ENCODE results near the gene CDHR3. TPM values are rescaled to one million over a fixed set of nuclear protein-coding genes. Genes with fewer than 3 reads are reported as not detected.

CDHR3 gene
- total and polyA plus RNA-seq, 10 of the 15 experiments (the other 5 are each of a cell fraction or from before 2014, with no cell fraction given), result 0.06 to 0.11 TPM; not detected in 8

DNA sequence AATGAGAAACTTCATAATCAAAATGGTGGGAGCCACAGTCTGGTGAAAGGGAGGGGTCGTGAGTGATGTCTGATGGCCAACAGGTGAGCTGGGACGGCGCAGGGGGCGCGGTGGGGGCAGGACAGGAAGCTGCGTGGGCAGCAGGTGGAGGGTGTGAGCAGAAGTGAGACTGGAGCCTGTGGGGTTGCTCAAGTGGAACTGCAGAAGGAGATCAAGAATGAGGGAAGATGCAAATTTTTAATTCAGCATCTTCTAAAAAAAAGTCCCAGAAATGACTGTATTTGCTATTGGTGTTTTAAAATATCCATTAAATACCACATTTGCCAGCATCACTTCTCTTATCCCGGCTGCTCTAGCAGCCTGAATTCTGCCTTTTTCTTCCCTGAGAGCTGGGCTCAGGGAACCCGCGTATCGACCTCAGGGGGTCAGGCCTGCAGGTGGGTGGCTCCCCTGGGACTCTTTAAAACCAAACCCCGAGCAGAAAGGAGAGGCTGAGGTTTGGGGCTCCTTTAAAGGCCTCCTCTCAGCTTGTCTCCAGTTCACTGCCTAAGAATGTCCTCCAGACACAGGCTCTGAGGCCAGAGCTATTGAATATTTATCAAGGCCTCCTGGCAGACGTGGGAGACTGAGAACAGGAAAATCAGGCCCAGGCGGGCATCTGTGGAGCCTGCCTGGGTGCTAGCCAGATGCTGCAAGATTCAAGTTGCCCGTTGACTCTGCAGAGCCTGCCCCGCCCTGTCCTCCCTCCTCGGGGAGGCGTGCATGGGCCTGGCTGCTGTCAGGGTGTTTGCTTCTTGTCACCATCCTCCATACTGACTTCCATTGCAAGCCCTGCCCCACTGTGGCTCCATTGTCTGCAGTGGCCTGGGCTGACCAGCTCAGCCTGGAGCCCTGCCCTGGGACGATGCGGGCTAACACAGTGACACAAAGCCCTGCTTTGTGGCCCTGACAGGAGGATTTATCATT lies 95.2 kb downstream of the CDHR3 start (continued):
- TF ChIP-seq BCL3 (IDR thresholded peaks at IDR 0.05; ENCODE audit: borderline replicate concordance, insufficient read depth, low read depth, low read length, poor library complexity, severe bottlenecking), result peak; percentile 58
- TF ChIP-seq ATF2 (IDR thresholded peaks at IDR 0.05; ENCODE audit: low read length), result peak; percentile 74
- TF ChIP-seq, protein P1, sequence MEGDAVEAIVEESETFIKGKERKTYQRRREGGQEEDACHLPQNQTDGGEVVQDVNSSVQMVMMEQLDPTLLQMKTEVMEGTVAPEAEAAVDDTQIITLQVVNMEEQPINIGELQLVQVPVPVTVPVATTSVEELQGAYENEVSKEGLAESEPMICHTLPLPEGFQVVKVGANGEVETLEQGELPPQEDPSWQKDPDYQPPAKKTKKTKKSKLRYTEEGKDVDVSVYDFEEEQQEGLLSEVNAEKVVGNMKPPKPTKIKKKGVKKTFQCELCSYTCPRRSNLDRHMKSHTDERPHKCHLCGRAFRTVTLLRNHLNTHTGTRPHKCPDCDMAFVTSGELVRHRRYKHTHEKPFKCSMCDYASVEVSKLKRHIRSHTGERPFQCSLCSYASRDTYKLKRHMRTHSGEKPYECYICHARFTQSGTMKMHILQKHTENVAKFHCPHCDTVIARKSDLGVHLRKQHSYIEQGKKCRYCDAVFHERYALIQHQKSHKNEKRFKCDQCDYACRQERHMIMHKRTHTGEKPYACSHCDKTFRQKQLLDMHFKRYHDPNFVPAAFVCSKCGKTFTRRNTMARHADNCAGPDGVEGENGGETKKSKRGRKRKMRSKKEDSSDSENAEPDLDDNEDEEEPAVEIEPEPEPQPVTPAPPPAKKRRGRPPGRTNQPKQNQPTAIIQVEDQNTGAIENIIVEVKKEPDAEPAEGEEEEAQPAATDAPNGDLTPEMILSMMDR (IDR thresholded peaks at IDR 0.05 in 2 of 3, conservative IDR thresholded peaks at IDR 0.05 in 1 of 3; ENCODE audit: control insufficient read depth in 2 of 3, extremely low read depth in 1 of 3, insufficient read depth in 1 of 3, low read depth in 3 of 3, low read length in 3 of 3), result peak in 1 of 3 experiments; percentile 0; a peak in 1 of 6 replicates
- TF ChIP-seq MTA3 (IDR thresholded peaks at IDR 0.05; ENCODE audit: borderline replicate concordance, low read length), result no peak; the same call in 1 of the 2 replicates
- peak; percentile 90 for TF ChIP-seq DPF2 (IDR thresholded peaks at IDR 0.05)
- peak; percentile 63 for TF ChIP-seq ZNF384 (IDR thresholded peaks at IDR 0.05; ENCODE audit: borderline replicate concordance, low read depth, low read length)
- TF ChIP-seq RELA (IDR thresholded peaks at IDR 0.05; ENCODE audit: borderline replicate concordance, partially characterized antibody), result no peak
- peak; percentile 85 for TF ChIP-seq ZNF217 (IDR thresholded peaks at IDR 0.05)
- no peak for TF ChIP-seq NR2C2 (IDR thresholded peaks at IDR 0.05; ENCODE audit: borderline replicate concordance, control insufficient read depth, insufficient read length, low read depth)
- no peak for TF ChIP-seq ZNF207 (IDR thresholded peaks at IDR 0.05; ENCODE audit: borderline replicate concordance)
- no peak; the same call in 1 of the 2 replicates for TF ChIP-seq BACH1 (IDR thresholded peaks at IDR 0.05; ENCODE audit: borderline replicate concordance)
- TF ChIP-seq, protein P2, sequence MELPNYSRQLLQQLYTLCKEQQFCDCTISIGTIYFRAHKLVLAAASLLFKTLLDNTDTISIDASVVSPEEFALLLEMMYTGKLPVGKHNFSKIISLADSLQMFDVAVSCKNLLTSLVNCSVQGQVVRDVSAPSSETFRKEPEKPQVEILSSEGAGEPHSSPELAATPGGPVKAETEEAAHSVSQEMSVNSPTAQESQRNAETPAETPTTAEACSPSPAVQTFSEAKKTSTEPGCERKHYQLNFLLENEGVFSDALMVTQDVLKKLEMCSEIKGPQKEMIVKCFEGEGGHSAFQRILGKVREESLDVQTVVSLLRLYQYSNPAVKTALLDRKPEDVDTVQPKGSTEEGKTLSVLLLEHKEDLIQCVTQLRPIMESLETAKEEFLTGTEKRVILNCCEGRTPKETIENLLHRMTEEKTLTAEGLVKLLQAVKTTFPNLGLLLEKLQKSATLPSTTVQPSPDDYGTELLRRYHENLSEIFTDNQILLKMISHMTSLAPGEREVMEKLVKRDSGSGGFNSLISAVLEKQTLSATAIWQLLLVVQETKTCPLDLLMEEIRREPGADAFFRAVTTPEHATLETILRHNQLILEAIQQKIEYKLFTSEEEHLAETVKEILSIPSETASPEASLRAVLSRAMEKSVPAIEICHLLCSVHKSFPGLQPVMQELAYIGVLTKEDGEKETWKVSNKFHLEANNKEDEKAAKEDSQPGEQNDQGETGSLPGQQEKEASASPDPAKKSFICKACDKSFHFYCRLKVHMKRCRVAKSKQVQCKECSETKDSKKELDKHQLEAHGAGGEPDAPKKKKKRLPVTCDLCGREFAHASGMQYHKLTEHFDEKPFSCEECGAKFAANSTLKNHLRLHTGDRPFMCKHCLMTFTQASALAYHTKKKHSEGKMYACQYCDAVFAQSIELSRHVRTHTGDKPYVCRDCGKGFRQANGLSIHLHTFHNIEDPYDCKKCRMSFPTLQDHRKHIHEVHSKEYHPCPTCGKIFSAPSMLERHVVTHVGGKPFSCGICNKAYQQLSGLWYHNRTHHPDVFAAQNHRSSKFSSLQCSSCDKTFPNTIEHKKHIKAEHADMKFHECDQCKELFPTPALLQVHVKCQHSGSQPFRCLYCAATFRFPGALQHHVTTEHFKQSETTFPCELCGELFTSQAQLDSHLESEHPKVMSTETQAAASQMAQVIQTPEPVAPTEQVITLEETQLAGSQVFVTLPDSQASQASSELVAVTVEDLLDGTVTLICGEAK (IDR thresholded peaks at IDR 0.05; ENCODE audit: borderline replicate concordance), result no peak
- TF ChIP-seq TCF12 (IDR thresholded peaks at IDR 0.05; ENCODE audit: low read depth, low read length), result peak; percentile 90
- TF ChIP-seq SIX5 (IDR thresholded peaks at IDR 0.05; ENCODE audit: low read depth, low read length, severe bottlenecking), result no peak
- peak; percentile 91 for TF ChIP-seq IKZF1 (conservative IDR thresholded peaks at IDR 0.05)
- no peak for TF ChIP-seq RB1 (IDR thresholded peaks at IDR 0.05; ENCODE audit: borderline replicate concordance)
- peak; percentile 90 for TF ChIP-seq EED (IDR thresholded peaks at IDR 0.05; ENCODE audit: low read depth)
- no peak for TF ChIP-seq ESRRA (IDR thresholded peaks at IDR 0.05; ENCODE audit: low read length)
- TF ChIP-seq ZBED1 (IDR thresholded peaks at IDR 0.05; ENCODE audit: borderline replicate concordance), result peak; percentile 27; the same call in 1 of the 2 replicates
- peak in 1 of 2 experiments; percentile 92; a peak in 2 of 3 replicates for TF ChIP-seq EGR1 (IDR thresholded peaks at IDR 0.05; ENCODE audit: borderline replicate concordance in 1 of 2, low read depth in 2 of 2, low read length in 2 of 2)

Data from GM12878 (cell line).